HG02970 (cell line): ENCODE data around the gene SCYL2.
"Not testable (repeated sequence)": the region's sequence is repeated elsewhere in the genome, so short reads cannot be mapped to it uniquely, and the experiment has no call there.

ENCODE experiments used
- ATAC-seq: cut with Tn5 transposase; IDR thresholded peaks from one replicate; pipeline ENCODE4 v1.9.1; 2021; ENCODE audit warnings: mild to moderate bottlenecking, moderate library complexity, moderate number of reproducible peaks; ENCODE audit not compliant: unreplicated experiment, low FRiP score

SCYL2 gene

GRCh38 chr12:100308138-100308537, 41.2 kb downstream of the SCYL2 start:
- not testable (repeated sequence) for ATAC-seq

- no peak for ATAC-seq
Measured at GRCh38 chr12:100311317-100311716, 44.3 kb downstream of the SCYL2 start.

- ATAC-seq: no peak
Measured at GRCh38 chr12:100317371-100317770, 50.4 kb downstream of the SCYL2 start.

- ATAC-seq: no peak
Measured at GRCh38 chr12:100324498-100324897, 57.5 kb downstream of the SCYL2 start.

GRCh38 chr12:100326208-100326607, 59.2 kb downstream of the SCYL2 start:
- no peak for ATAC-seq

- peak; percentile 61 for ATAC-seq
Measured at GRCh38 chr12:100329800-100330199, 62.8 kb downstream of the SCYL2 start.

- ATAC-seq: no peak
Measured at GRCh38 chr12:100331871-100332270, 64.9 kb downstream of the SCYL2 start.

GRCh38 chr12:100332852-100333251, 65.9 kb downstream of the SCYL2 start:
- ATAC-seq: no peak

GRCh38 chr12:100337299-100337698, 70.3 kb downstream of the SCYL2 start:
- no peak for ATAC-seq

GRCh38 chr12:100337727-100338126, 70.8 kb downstream of the SCYL2 start:
- ATAC-seq: no peak

- no peak for ATAC-seq
Measured at GRCh38 chr12:100339071-100339470, 72.1 kb downstream of the SCYL2 start.

GRCh38 chr12:100342897-100343296, 75.9 kb downstream of the SCYL2 start:
- not testable (repeated sequence) for ATAC-seq

GRCh38 chr12:100344351-100344750, 77.4 kb downstream of the SCYL2 start:
- not testable (repeated sequence) for ATAC-seq

- no peak for ATAC-seq
Measured at GRCh38 chr12:100345020-100345767, 78.2 kb downstream of the SCYL2 start.

GRCh38 chr12:100346660-100347059, 79.7 kb downstream of the SCYL2 start:
- ATAC-seq: no peak

- ATAC-seq: no peak
Measured at GRCh38 chr12:100348657-100349454, 81.9 kb downstream of the SCYL2 start.

- ATAC-seq: no peak
Measured at GRCh38 chr12:100356644-100357223, 89.8 kb downstream of the SCYL2 start, which contains the start of gene SLC17A8. TSS of gene SLC17A8 (plus strand) at chr12:100357074. CDS start at chr12:100357392, 318 bp downstream.

GRCh38 chr12:100359248-100359647, 92.3 kb downstream of the SCYL2 start:
- ATAC-seq: no peak

- ATAC-seq: no peak
Measured at GRCh38 chr12:100359822-100360221, 92.8 kb downstream of the SCYL2 start.

- no peak for ATAC-seq
Measured at GRCh38 chr12:100360450-100360849, 93.5 kb downstream of the SCYL2 start.

- no peak for ATAC-seq
Measured at GRCh38 chr12:100364324-100364723, 97.3 kb downstream of the SCYL2 start.
